CD14-positive monocyte (primary cell): ENCODE data around the gene VWA3A. TPM values are rescaled to one million over a fixed set of nuclear protein-coding genes. Genes with fewer than 3 reads are reported as not detected.

Source experiments
- DNase-seq, 3 donors: peaks; one replicate each; pipeline ENCODE4 v3.0.0-alpha.2; 2011 to 2022
- H2AFZ ChIP-seq: 2 replicates; pipeline ENCODE4 v1.6.0; 2012; ENCODE audit warnings: mild to moderate bottlenecking, low read depth, low read length, inconsistent platforms; ENCODE audit not compliant: insufficient read depth, poor library complexity, severe bottlenecking
- H3K27ac ChIP-seq, 2 donors: 1 replicate in 1 of 2; 2 replicates in 1 of 2; pipeline ENCODE4 v1.5.1; 2012 to 2013; ENCODE audit warnings: low read length in 2 of 2, control low read depth in 1 of 2, inconsistent platforms in 1 of 2, low read depth in 1 of 2, mild to moderate bottlenecking in 1 of 2
- H3K27me3 ChIP-seq, 2 donors: one replicate each; pipeline versions ENCODE4 v1.6.0 to v1.6.1; 2011 to 2013; ENCODE audit warnings: low read length in 2 of 2; ENCODE audit not compliant: control insufficient read depth in 2 of 2, insufficient read depth in 2 of 2
- H3K36me3 ChIP-seq, 2 donors: replicated peaks in 1 of 2; 1 replicate in 1 of 2; 2 replicates in 1 of 2; pipeline versions ENCODE4 v1.5.1 to v1.6.1; 2012 to 2013; ENCODE audit warnings: low read length in 2 of 2, control low read depth in 1 of 2, inconsistent platforms in 1 of 2, mild to moderate bottlenecking in 1 of 2; ENCODE audit not compliant: insufficient read depth in 2 of 2, control insufficient read depth in 1 of 2
- H3K4me1 ChIP-seq, 2 donors: 1 replicate in 1 of 2; 2 replicates in 1 of 2; pipeline versions ENCODE4 v1.5.1 to v1.6.1; 2012 to 2013; ENCODE audit warnings: low read length in 2 of 2, control low read depth in 1 of 2, inconsistent platforms in 1 of 2, mild to moderate bottlenecking in 1 of 2, moderate library complexity in 1 of 2; ENCODE audit not compliant: insufficient read depth in 2 of 2, control insufficient read depth in 1 of 2
- H3K4me2 ChIP-seq: replicated peaks from 2 replicates; pipeline ENCODE3; 2012; ENCODE audit warnings: low read length, moderate library complexity, mild to moderate bottlenecking; ENCODE audit not compliant: poor library complexity, severe bottlenecking; ENCODE audit errors: extremely low read depth
- H3K4me3 ChIP-seq, 3 experiments: fragments of 200-600 bp in 1 of 3; sonication (generic) in 1 of 3; replicated peaks in 1 of 3; 1 replicate in 2 of 3; 2 replicates in 1 of 3; pipeline ENCODE4 v1.5.1; 2011 to 2013; ENCODE audit warnings: low read length in 3 of 3, mild to moderate bottlenecking in 3 of 3, control low read depth in 2 of 3, low read depth in 2 of 3, inconsistent platforms in 1 of 3, moderate library complexity in 1 of 3
- H3K79me2 ChIP-seq: 2 replicates; pipeline ENCODE4 v1.6.0; 2012; ENCODE audit warnings: mild to moderate bottlenecking, control low read depth, inconsistent platforms, low read length, moderate library complexity; ENCODE audit not compliant: insufficient read depth
- H3K9ac ChIP-seq: 2 replicates; pipeline ENCODE4 v1.6.0; 2017; ENCODE audit warnings: low read length, mild to moderate bottlenecking; ENCODE audit not compliant: insufficient read depth, poor library complexity, severe bottlenecking
- H3K9me3 ChIP-seq, 2 donors: replicated peaks in 1 of 2; 1 replicate in 1 of 2; 2 replicates in 1 of 2; pipeline versions ENCODE4 v1.5.1 to v1.6.1; 2012 to 2013; ENCODE audit warnings: low read length in 2 of 2, control low read depth in 1 of 2; ENCODE audit not compliant: control insufficient read depth in 1 of 2, insufficient read depth in 1 of 2
- H4K20me1 ChIP-seq: 2 replicates; pipeline ENCODE4 v1.6.0; 2012; ENCODE audit warnings: mild to moderate bottlenecking, low read length, control low read depth, moderate library complexity; ENCODE audit not compliant: insufficient read depth
- H3K27ac Mint-ChIP-seq, 7 donors: one replicate each; pipeline ENCODE4 v1.8.0; 2020; ENCODE audit warnings: mild to moderate bottlenecking in 7 of 7, mixed read lengths in 7 of 7, moderate library complexity in 6 of 7, inconsistent platforms in 2 of 7
- H3K27me3 Mint-ChIP-seq, 3 donors: one replicate each; pipeline ENCODE4 v1.8.0; 2021 to 2022; ENCODE audit warnings: low read depth in 3 of 3, mild to moderate bottlenecking in 3 of 3, mixed read lengths in 3 of 3, moderate library complexity in 3 of 3, inconsistent platforms in 1 of 3
- H3K36me3 Mint-ChIP-seq, 2 donors: one replicate each; pipeline ENCODE4 v1.8.0; 2020; ENCODE audit warnings: mixed read lengths in 2 of 2, inconsistent platforms in 1 of 2, mild to moderate bottlenecking in 1 of 2
- H3K4me1 Mint-ChIP-seq: one replicate; pipeline ENCODE4 v1.8.0; 2020; ENCODE audit warnings: mild to moderate bottlenecking, mixed read lengths
- H3K4me3 Mint-ChIP-seq, 2 donors: one replicate each; pipeline ENCODE4 v1.8.0; 2020; ENCODE audit warnings: mild to moderate bottlenecking in 2 of 2, mixed read lengths in 2 of 2, moderate library complexity in 1 of 2
- H3K9me3 Mint-ChIP-seq, 7 donors: one replicate each; pipeline ENCODE4 v1.8.0; 2020 to 2022; ENCODE audit warnings: mixed read lengths in 7 of 7, mild to moderate bottlenecking in 6 of 7, moderate library complexity in 6 of 7, inconsistent platforms in 2 of 7
- CTCF ChIP-seq: fragments of 200-600 bp; IDR thresholded peaks from one replicate; pipeline ENCODE4 v1.8.0; 2022; ENCODE audit warnings: antibody characterized with exemption, mild to moderate bottlenecking
- WGBS: methylation state at CpG from one replicate; pipeline ENCODE4 v1.1.5; 2013; ENCODE audit warnings: missing lambda C conversion rate; ENCODE audit not compliant: insufficient coverage; 5-methylcytosine and 5-hydroxymethylcytosine counted together
- intact Hi-C, 2 donors: fragments of 100-400 bp; cut with micrococcal nuclease; formaldehyde crosslinking; loops; one replicate each; pipeline versions ENCODE4 v1.15.0 to v1.15.1; 2023
- polyA plus RNA-seq, 3 donors: library from polyadenylated mRNA; depleted of rRNA in 1 of 3; unstranded in 2 of 3; stranded (reverse) in 1 of 3; fragments of 300-500 nt in 2 of 3; fragments of >200 nt in 1 of 3; fragmentation: Illumina TruSeq in 2 of 3; gene quantifications; 1 replicate in 2 of 3; 2 replicates in 1 of 3; pipeline ENCODE4 v1.2.3, GENCODE V29; 2012 to 2021

VWA3A gene
- polyA plus RNA-seq, 3 donors: 0.09 TPM; not detected in 2

- H3K36me3 ChIP-seq: no peaks in the 10 kb centered on the region
- no peaks in the 10 kb centered on the region for H3K9me3 Mint-ChIP-seq
- peak overlapping the region; percentile 78 for H3K4me2 ChIP-seq
- peaks cover 30% of the 10 kb centered on the region for H3K4me1 Mint-ChIP-seq
- no peak for DNase-seq
- TF ChIP-seq CTCF: no peak
- H3K9me3 ChIP-seq: no peaks in the 10 kb centered on the region
- no peaks in the 10 kb centered on the region for H4K20me1 ChIP-seq
- peak overlapping the region; percentile 46 to 100 (median 86) for H3K27ac Mint-ChIP-seq
- H3K79me2 ChIP-seq: no peaks in the 10 kb centered on the region
- H3K4me1 ChIP-seq: peaks cover 33 to 34% of the 10 kb centered on the region in 2 donors
- WGBS: 0% methylated on average over 14 of the region's 18 CpGs
- peak overlapping the region; percentile 19 to 94 for H3K27ac ChIP-seq
- peaks cover 4 to 9% (median 8%) of the 10 kb centered on the region in 3 donors for H3K27me3 Mint-ChIP-seq
- peak overlapping the region; percentile 84 for H2AFZ ChIP-seq
- H3K36me3 Mint-ChIP-seq: no peaks in the 10 kb centered on the region
- peak overlapping the region; percentile 59 to 82 (median 65) for H3K4me3 ChIP-seq
- H3K27me3 ChIP-seq: no peaks in the 10 kb centered on the region
- intact Hi-C loops: loop anchor here (2.0 to 10.0 kb wide), 6 partner anchors 17 to 667 kb away; partner anchors contain the start of genes CDR2 (in 2 of the 2), PDZD9 (in 2 of the 2), EEF2K (in 1 of the 2) and METTL9 (in 1 of the 2)
- peak overlapping the region; percentile 88 to 91 for H3K4me3 Mint-ChIP-seq
- peak overlapping the region; percentile 63 for H3K9ac ChIP-seq
Measured at GRCh38 chr16:22189473-22190080, 97.2 kb downstream of the VWA3A start.

- under 1% methylated on average over 71 of the region's 72 CpGs for WGBS
- H3K27me3 Mint-ChIP-seq: peaks cover 6 to 10% (median 9%) of the 10 kb centered on the region in 3 donors
- peak overlapping the region; percentile 98 to 100 (median 100) for H3K27ac Mint-ChIP-seq
- no peaks in the 10 kb centered on the region for H3K9me3 ChIP-seq
- no peaks in the 10 kb centered on the region for H3K79me2 ChIP-seq
- H3K4me3 Mint-ChIP-seq: peak overlapping the region; percentile 88 to 91
- H3K4me1 Mint-ChIP-seq: peaks cover 36% of the 10 kb centered on the region
- H3K4me2 ChIP-seq: peak overlapping the region; percentile 78
- TF ChIP-seq CTCF: no peak
- peak overlapping the region; percentile 91 to 94 for H3K27ac ChIP-seq
- H3K9me3 Mint-ChIP-seq: no peaks in the 10 kb centered on the region
- H3K9ac ChIP-seq: peak overlapping the region; percentile 63
- H4K20me1 ChIP-seq: no peaks in the 10 kb centered on the region
- H3K4me3 ChIP-seq: peak overlapping the region; percentile 59 to 82 (median 65)
- H2AFZ ChIP-seq: peak overlapping the region; percentile 84
- intact Hi-C loops: loop anchor here (2.0 to 10.0 kb wide), 5 partner anchors 17 to 668 kb away; partner anchors contain the start of genes CDR2 (in 2 of the 2), EEF2K (in 1 of the 2), METTL9 (in 1 of the 2) and POLR3E (in 1 of the 2)
- DNase-seq: peak in 2 of 3 donors; percentile 58 to 97
- no peaks in the 10 kb centered on the region for H3K36me3 Mint-ChIP-seq
- H3K36me3 ChIP-seq: no peaks in the 10 kb centered on the region
- H3K27me3 ChIP-seq: no peaks in the 10 kb centered on the region
- peaks cover 39 to 41% of the 10 kb centered on the region in 2 donors for H3K4me1 ChIP-seq
Measured at GRCh38 chr16:22190081-22190775, 97.9 kb downstream of the VWA3A start.
